Nephron progenitor cell (in vitro differentiated cells): Measurements from ENCODE around the gene TNNT2.

Source experiments
- DNase-seq: peaks from one replicate; pipeline ENCODE4 v3.0.0; 2021
- H3K27ac Mint-ChIP-seq: 2 replicates; pipeline ENCODE4 v1.8.0; 2021; ENCODE audit warnings: mild to moderate bottlenecking, moderate library complexity, mixed read lengths
- H3K27me3 Mint-ChIP-seq: 2 replicates; pipeline ENCODE4 v1.8.0; 2021; ENCODE audit warnings: mild to moderate bottlenecking, low read depth, mixed read lengths; ENCODE audit not compliant: poor library complexity
- H3K36me3 Mint-ChIP-seq: 2 replicates; pipeline ENCODE4 v1.8.0; 2021; ENCODE audit warnings: low read depth, mixed read lengths
- H3K4me1 Mint-ChIP-seq: 2 replicates; pipeline ENCODE4 v1.8.0; 2021; ENCODE audit warnings: mixed read lengths
- H3K4me3 Mint-ChIP-seq: 2 replicates; pipeline ENCODE4 v1.8.0; 2021; ENCODE audit warnings: mild to moderate bottlenecking, moderate library complexity, mixed read lengths
- H3K9me3 Mint-ChIP-seq: 2 replicates; pipeline ENCODE4 v1.8.0; 2021; ENCODE audit warnings: mild to moderate bottlenecking, moderate library complexity, mixed read lengths
- TF ChIP-seq, protein P1 (sequence below): fragments of 200-600 bp; sonication (generic); IDR thresholded peaks from 2 replicates; pipeline ENCODE4 v1.5.0; 2021; ENCODE audit warnings: antibody characterized with exemption

Gene TNNT2

DNA sequence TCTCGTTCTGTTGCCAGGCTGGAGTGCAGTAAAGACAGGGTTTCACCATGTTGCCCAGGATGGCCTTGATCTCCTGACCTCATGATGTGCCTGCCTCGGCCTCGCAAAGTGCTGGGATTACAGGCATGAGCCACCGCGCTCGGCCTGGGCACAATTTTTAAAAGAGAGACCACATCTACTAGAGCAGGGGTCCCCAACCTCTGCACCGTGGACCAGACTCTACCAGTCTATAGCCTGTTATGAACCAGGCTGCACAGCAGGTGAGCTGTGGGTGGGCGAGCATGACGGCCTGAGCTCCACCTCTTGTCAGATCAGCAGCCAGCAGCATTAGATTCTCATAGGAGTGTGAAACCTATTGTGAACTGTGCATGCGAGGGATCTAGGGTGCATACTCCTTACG is 20.8 kb downstream of the TNNT2 start:
- H3K9me3 Mint-ChIP-seq = no peaks in the 10 kb centered on the region
- no peak overlapping the region for H3K4me3 Mint-ChIP-seq
- TF ChIP-seq, protein P1, sequence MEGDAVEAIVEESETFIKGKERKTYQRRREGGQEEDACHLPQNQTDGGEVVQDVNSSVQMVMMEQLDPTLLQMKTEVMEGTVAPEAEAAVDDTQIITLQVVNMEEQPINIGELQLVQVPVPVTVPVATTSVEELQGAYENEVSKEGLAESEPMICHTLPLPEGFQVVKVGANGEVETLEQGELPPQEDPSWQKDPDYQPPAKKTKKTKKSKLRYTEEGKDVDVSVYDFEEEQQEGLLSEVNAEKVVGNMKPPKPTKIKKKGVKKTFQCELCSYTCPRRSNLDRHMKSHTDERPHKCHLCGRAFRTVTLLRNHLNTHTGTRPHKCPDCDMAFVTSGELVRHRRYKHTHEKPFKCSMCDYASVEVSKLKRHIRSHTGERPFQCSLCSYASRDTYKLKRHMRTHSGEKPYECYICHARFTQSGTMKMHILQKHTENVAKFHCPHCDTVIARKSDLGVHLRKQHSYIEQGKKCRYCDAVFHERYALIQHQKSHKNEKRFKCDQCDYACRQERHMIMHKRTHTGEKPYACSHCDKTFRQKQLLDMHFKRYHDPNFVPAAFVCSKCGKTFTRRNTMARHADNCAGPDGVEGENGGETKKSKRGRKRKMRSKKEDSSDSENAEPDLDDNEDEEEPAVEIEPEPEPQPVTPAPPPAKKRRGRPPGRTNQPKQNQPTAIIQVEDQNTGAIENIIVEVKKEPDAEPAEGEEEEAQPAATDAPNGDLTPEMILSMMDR = no peak
- no peak for DNase-seq
- H3K36me3 Mint-ChIP-seq = no peaks in the 10 kb centered on the region
- H3K27me3 Mint-ChIP-seq = peaks cover 6% of the 10 kb centered on the region
- no peak overlapping the region for H3K27ac Mint-ChIP-seq
- H3K4me1 Mint-ChIP-seq = peaks cover 10% of the 10 kb centered on the region

DNA sequence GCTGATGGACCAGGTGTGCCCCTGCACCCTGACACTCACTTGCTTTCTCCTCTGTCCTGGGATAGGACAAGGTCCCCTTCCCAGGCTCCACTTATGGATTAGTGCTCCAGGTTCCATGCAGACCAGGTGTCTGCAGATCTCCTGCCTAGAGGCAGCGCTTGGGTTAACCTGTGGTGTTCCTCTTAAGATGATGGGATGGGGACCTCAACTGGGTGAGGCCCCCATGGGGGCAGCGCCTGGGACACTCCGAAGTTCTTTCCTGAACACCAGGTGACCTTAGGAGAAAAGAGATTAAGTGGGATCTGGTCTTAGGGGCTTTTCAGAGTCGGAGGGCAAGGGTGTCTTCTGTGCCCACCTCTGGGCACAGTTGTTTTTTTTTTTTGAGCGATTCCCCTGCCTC is 21.2 kb downstream of the TNNT2 start:
- Mint-ChIP-seq H3K4me1 (peaks cover 13% of the 10 kb centered on the region), H3K36me3 (no peaks in the 10 kb centered on the region), H3K4me3 (no peak overlapping the region), H3K27ac (no peak overlapping the region), H3K9me3 (no peaks in the 10 kb centered on the region), H3K27me3 (peaks cover 7% of the 10 kb centered on the region)
- DNase-seq = no peak
- TF ChIP-seq, protein P1 = no peak

DNA sequence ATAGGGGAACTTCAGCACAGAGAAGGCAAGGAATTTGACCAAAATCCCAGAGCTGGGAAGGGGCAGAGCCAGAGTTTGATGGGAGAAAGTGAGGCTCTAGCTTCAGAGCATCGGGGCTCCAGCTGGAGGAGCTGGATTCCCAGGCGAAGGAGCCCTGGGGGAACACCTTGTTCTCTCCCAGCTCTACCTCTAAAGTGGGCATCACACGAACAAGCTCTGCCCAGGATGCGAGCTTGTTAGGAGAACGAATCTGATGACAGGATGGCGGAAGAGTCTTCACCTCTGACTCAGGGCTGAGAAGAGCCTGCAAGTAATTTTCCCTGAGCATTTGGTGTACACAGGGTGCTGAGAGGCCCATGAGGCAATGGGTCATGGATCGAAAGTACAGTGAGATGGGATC is 22.0 kb downstream of the TNNT2 start:
- Mint-ChIP-seq H3K36me3 (no peaks in the 10 kb centered on the region), H3K9me3 (no peaks in the 10 kb centered on the region), H3K4me1 (peaks cover 17% of the 10 kb centered on the region), H3K27me3 (peaks cover 12% of the 10 kb centered on the region), H3K4me3 (no peak overlapping the region), H3K27ac (no peak overlapping the region)
- TF ChIP-seq, protein P1 = no peak
- DNase-seq = no peak

DNA sequence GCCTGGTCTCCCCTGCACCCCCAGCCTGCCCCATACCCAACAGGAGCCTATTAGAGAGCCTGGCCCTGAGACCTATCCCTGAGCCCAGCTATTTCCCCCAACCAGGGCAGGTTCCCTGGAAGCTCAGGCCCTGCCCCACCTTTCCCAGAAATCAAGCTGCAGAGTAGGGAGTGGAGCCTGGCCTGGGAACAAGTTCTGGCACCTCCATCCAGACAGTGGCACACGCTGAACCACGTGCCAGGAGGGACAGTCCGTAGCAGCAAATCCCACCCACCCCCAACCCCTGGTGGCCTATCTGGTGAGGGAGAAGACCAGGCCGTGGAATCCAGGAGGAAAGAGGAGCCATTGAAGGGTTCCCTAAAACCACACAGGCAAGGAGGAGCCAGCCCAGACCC is 22.6 kb downstream of the TNNT2 start:
- H3K27me3 Mint-ChIP-seq = peaks cover 12% of the 10 kb centered on the region
- H3K36me3 Mint-ChIP-seq = no peaks in the 10 kb centered on the region
- H3K4me3 Mint-ChIP-seq = no peak overlapping the region
- no peak overlapping the region for H3K27ac Mint-ChIP-seq
- H3K4me1 Mint-ChIP-seq = peaks cover 16% of the 10 kb centered on the region
- no peaks in the 10 kb centered on the region for H3K9me3 Mint-ChIP-seq
- DNase-seq = no peak
- TF ChIP-seq, protein P1 = no peak

DNA sequence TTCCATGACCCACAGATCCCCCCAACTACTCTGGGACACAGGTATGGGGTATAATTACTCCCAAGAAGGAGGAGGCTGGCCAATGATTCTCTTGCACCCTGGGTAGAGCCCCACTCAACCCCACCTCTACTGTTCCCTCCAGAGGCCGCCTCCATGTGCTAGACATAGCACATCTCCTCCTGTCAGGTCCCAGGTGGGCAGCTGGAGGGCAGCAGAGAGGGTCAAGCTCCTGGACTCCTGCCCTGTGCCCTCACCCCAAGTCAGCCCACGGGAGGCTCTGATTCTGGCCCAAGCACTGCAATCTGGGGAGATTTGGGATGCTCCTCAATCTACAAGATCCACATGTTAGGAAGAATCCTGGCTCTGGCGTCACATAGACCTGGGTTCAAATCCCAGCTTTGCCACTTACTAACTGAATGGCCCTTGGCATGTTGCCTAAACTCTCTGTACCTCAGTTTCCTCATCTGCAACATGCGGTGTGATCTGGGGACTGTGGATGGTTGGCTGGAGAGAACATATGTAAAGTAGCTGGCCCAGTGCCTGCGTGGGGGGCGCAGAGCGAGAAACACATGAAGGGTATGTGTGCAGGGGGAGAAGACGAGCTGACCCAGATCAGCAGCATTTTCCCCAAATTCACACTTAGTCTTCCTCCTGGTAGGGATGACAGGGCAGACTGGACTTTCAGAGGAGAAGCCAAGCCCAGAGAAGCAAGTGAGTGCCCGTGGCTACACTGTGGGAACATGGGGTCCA is 23.2 kb downstream of the TNNT2 start:
- TF ChIP-seq, protein P1 = no peak
- Mint-ChIP-seq H3K4me3 (no peak overlapping the region), H3K36me3 (no peaks in the 10 kb centered on the region), H3K9me3 (no peaks in the 10 kb centered on the region), H3K4me1 (peaks cover 15% of the 10 kb centered on the region), H3K27me3 (peaks cover 12% of the 10 kb centered on the region), H3K27ac (peak overlapping the region; percentile 38)
- no peak for DNase-seq
